Endodermal cell (in vitro differentiated cells): ENCODE data around the gene KIF26B. TPM values are rescaled to one million over a fixed set of nuclear protein-coding genes. Genes with fewer than 3 reads are reported as not detected.

Source experiments
- DNase-seq: peaks from one replicate; pipeline ENCODE4 v3.0.0-alpha.2; 2017
- H3K27ac ChIP-seq: 2 replicates; pipeline ENCODE4 v1.5.1; 2013; ENCODE audit warnings: mild to moderate bottlenecking, low read depth, low read length, moderate library complexity
- H3K27me3 ChIP-seq: 2 replicates; pipeline ENCODE4 v1.6.1; 2013; ENCODE audit warnings: mild to moderate bottlenecking, low read length, moderate library complexity; ENCODE audit not compliant: insufficient read depth, control insufficient read depth, poor library complexity, severe bottlenecking
- H3K36me3 ChIP-seq: 2 replicates; pipeline ENCODE4 v1.7.0; 2013; ENCODE audit warnings: mild to moderate bottlenecking, low read length, moderate library complexity; ENCODE audit not compliant: control insufficient read depth, insufficient read depth
- H3K4me1 ChIP-seq: one replicate; pipeline ENCODE4 v1.7.0; 2013; ENCODE audit warnings: low read length; ENCODE audit not compliant: control insufficient read depth, insufficient read depth
- H3K4me3 ChIP-seq: 2 replicates; pipeline ENCODE4 v1.5.1; 2013; ENCODE audit warnings: mild to moderate bottlenecking, low read length, moderate library complexity
- H3K9ac ChIP-seq: 2 replicates; pipeline ENCODE4 v1.6.1; 2013; ENCODE audit warnings: mild to moderate bottlenecking, low read length, moderate library complexity; ENCODE audit not compliant: poor library complexity, severe bottlenecking; ENCODE audit errors: extremely low read depth
- H3K9me3 ChIP-seq: 2 replicates; pipeline ENCODE4 v1.6.1; 2013; ENCODE audit warnings: mild to moderate bottlenecking, low read length, moderate library complexity; ENCODE audit not compliant: control insufficient read depth
- H3K27ac Mint-ChIP-seq: 2 replicates; pipeline ENCODE4 v1.8.0; 2020; ENCODE audit warnings: mixed read lengths
- H3K27me3 Mint-ChIP-seq: 2 replicates; pipeline ENCODE4 v1.8.0; 2021; ENCODE audit warnings: mild to moderate bottlenecking, mixed read lengths; ENCODE audit not compliant: insufficient read depth
- H3K36me3 Mint-ChIP-seq: 2 replicates; pipeline ENCODE4 v1.8.0; 2020; ENCODE audit warnings: low read depth, mixed read lengths
- H3K4me1 Mint-ChIP-seq: 2 replicates; pipeline ENCODE4 v1.8.0; 2020; ENCODE audit warnings: mixed read lengths
- H3K4me3 Mint-ChIP-seq: 2 replicates; pipeline ENCODE4 v1.8.0; 2020; ENCODE audit warnings: mild to moderate bottlenecking, moderate library complexity, mixed read lengths
- H3K9me3 Mint-ChIP-seq: 2 replicates; pipeline ENCODE4 v1.8.0; 2020; ENCODE audit warnings: mild to moderate bottlenecking, mixed read lengths
- CTCF ChIP-seq: fragments of 200-600 bp; sonication (generic); conservative IDR thresholded peaks from 2 replicates; pipeline ENCODE4 v1.5.0; 2021; ENCODE audit warnings: antibody characterized with exemption, mild to moderate bottlenecking
- WGBS, 2 experiments: methylation state at CpG; one replicate each; pipeline versions ENCODE4 v1.1.5 to v1.1.7; 2013; ENCODE audit warnings: missing lambda C conversion rate in 2 of 2, mixed read lengths in 1 of 2; ENCODE audit not compliant: insufficient coverage in 1 of 2, insufficient read length in 1 of 2; 5-methylcytosine and 5-hydroxymethylcytosine counted together
- total RNA-seq, 2 donors: library from RNA; stranded (reverse); fragmentation: NEBNext Ultra II Directional in 1 of 2; extraction: Animal tissue kit (Norgen Biotek cat#: 25700) in 1 of 2; gene quantifications; 2 replicates in 1 of 2; 3 replicates in 1 of 2; pipeline ENCODE4 v1.2.1, GENCODE V29; 2021

The KIF26B gene
- total RNA-seq, 2 donors from 2014 or later: 12.3 to 21.0 TPM

- peaks cover 21% of the 10 kb centered on the region for H3K9me3 Mint-ChIP-seq
- Histone ChIP-seq H3K9ac (no peak overlapping the region), H3K27ac (no peak overlapping the region), H3K27me3 (peaks cover 45% of the 10 kb centered on the region), H3K4me1 (no peaks in the 10 kb centered on the region), H3K9me3 (peaks cover 7% of the 10 kb centered on the region), H3K4me3 (no peak overlapping the region), H3K36me3 (no peaks in the 10 kb centered on the region)
- H3K4me3 Mint-ChIP-seq: no peak overlapping the region
- peaks cover 56% of the 10 kb centered on the region for H3K27me3 Mint-ChIP-seq
- 94% methylated on average over 2 of the region's 2 CpGs; no CpG with 5 or more reads in 1 of the 2 experiments for WGBS, 2 experiments
- DNase-seq: no peak
- no peaks in the 10 kb centered on the region for H3K36me3 Mint-ChIP-seq
- H3K27ac Mint-ChIP-seq: no peak overlapping the region
- TF ChIP-seq CTCF: no peak
- peaks cover 12% of the 10 kb centered on the region for H3K4me1 Mint-ChIP-seq
These were observed 599.0 kb downstream of the KIF26B start for GRCh38 chr1:245753807-245754206.

GRCh38 chr1:245754463-245754961 lies 599.7 kb downstream of the KIF26B start:
- Histone ChIP-seq H3K36me3 (no peaks in the 10 kb centered on the region), H3K9me3 (peaks cover 7% of the 10 kb centered on the region), H3K4me1 (no peaks in the 10 kb centered on the region), H3K27ac (no peak overlapping the region), H3K4me3 (no peak overlapping the region), H3K27me3 (peaks cover 38% of the 10 kb centered on the region), H3K9ac (no peak overlapping the region)
- Mint-ChIP-seq H3K9me3 (peaks cover 21% of the 10 kb centered on the region), H3K27ac (no peak overlapping the region), H3K27me3 (peaks cover 51% of the 10 kb centered on the region), H3K4me3 (no peak overlapping the region), H3K36me3 (no peaks in the 10 kb centered on the region), H3K4me1 (peaks cover 12% of the 10 kb centered on the region)
- peak; percentile 20 for TF ChIP-seq CTCF
- DNase-seq: no peak
- WGBS, 2 experiments: 88 to 92% methylated on average over 3 of the region's 3 CpGs
